Central memory CD8-positive, alpha-beta T cell (primary cell): ENCODE results near the gene DKK3.
A peak's percentile ranks its signal among the peaks of the same experiment; 100 is the strongest.

Experiments used
- ATAC-seq: fragments of 150-1000 bp; cut with Tn5 transposase; replicated peaks from 2 replicates; pipeline ENCODE4 v1.10.0; 2022; ENCODE audit warnings: mild to moderate bottlenecking, moderate FRiP score, moderate number of reproducible peaks; ENCODE audit not compliant: poor library complexity, severe bottlenecking; ENCODE audit errors: extremely low read depth
- DNase-seq, 2 donors: peaks; one replicate each; pipeline ENCODE4 v3.0.0; 2021; ENCODE audit warnings: low spot score in 2 of 2
- H3K27ac Mint-ChIP-seq: one replicate; pipeline ENCODE4 v1.8.0; 2022; ENCODE audit warnings: low read depth, mild to moderate bottlenecking, moderate library complexity, mixed read lengths
- H3K27me3 Mint-ChIP-seq: one replicate; pipeline ENCODE4 v1.8.0; 2022; ENCODE audit warnings: mixed read lengths
- H3K36me3 Mint-ChIP-seq: one replicate; pipeline ENCODE4 v1.8.0; 2022; ENCODE audit warnings: mild to moderate bottlenecking, moderate library complexity, mixed read lengths; ENCODE audit not compliant: insufficient read depth
- H3K4me1 Mint-ChIP-seq: one replicate; pipeline ENCODE4 v1.8.0; 2022; ENCODE audit warnings: mixed read lengths
- H3K4me3 Mint-ChIP-seq: one replicate; pipeline ENCODE4 v1.8.0; 2022; ENCODE audit warnings: mild to moderate bottlenecking, moderate library complexity, mixed read lengths
- H3K9me3 Mint-ChIP-seq: one replicate; pipeline ENCODE4 v1.8.0; 2022; ENCODE audit warnings: mixed read lengths

The DKK3 gene

GRCh38 chr11:12007769-12008737 lies at the start of gene DKK3:
Gene DKK3, minus strand, starts transcription at chr11:12008626. Its CDS starts 44 bp downstream, at chr11:12008582.
- H3K4me3 Mint-ChIP-seq = peak within 1 kb of the TSS; percentile 79
- ATAC-seq = peak; percentile 56
- peaks cover 13% of the 10 kb centered on the region for H3K4me1 Mint-ChIP-seq
- H3K36me3 Mint-ChIP-seq = peaks cover 8% of the 10 kb centered on the region
- H3K27ac Mint-ChIP-seq = peak within 1 kb of the TSS; percentile 50
- H3K27me3 Mint-ChIP-seq = peaks cover 92% of the 10 kb centered on the region
- no peaks in the 10 kb centered on the region for H3K9me3 Mint-ChIP-seq
- DNase-seq = no peak

GRCh38 chr11:12057299-12057980 lies 49.0 kb upstream of the DKK3 start:
- Mint-ChIP-seq H3K36me3 (peaks cover 1% of the 10 kb centered on the region), H3K9me3 (no peaks in the 10 kb centered on the region), H3K27me3 (no peaks in the 10 kb centered on the region), H3K4me3 (no peak overlapping the region), H3K4me1 (peaks cover 23% of the 10 kb centered on the region), H3K27ac (no peak overlapping the region)
- ATAC-seq (no peak), DNase-seq (no peak)

- DNase-seq (no peak), ATAC-seq (no peak)
- peaks cover 18% of the 10 kb centered on the region for H3K4me1 Mint-ChIP-seq
- peaks cover 1% of the 10 kb centered on the region for H3K36me3 Mint-ChIP-seq
- H3K4me3 Mint-ChIP-seq = no peak overlapping the region
- no peaks in the 10 kb centered on the region for H3K27me3 Mint-ChIP-seq
- H3K9me3 Mint-ChIP-seq = no peaks in the 10 kb centered on the region
- H3K27ac Mint-ChIP-seq = peak overlapping the region; percentile 75
These were observed 47.7 kb upstream of the DKK3 start for GRCh38 chr11:12056119-12056518.

- Mint-ChIP-seq H3K36me3 (peaks cover 1% of the 10 kb centered on the region), H3K27ac (no peak overlapping the region), H3K4me3 (no peak overlapping the region), H3K4me1 (peaks cover 18% of the 10 kb centered on the region), H3K9me3 (no peaks in the 10 kb centered on the region), H3K27me3 (no peaks in the 10 kb centered on the region)
- no peak for DNase-seq
- no peak for ATAC-seq
These were observed 45.4 kb upstream of the DKK3 start for GRCh38 chr11:12053606-12054361.

GRCh38 chr11:12052676-12053605 lies 44.5 kb upstream of the DKK3 start:
- H3K4me1 Mint-ChIP-seq = peaks cover 18% of the 10 kb centered on the region
- H3K9me3 Mint-ChIP-seq = no peaks in the 10 kb centered on the region
- H3K27me3 Mint-ChIP-seq = no peaks in the 10 kb centered on the region
- H3K27ac Mint-ChIP-seq = no peak overlapping the region
- H3K4me3 Mint-ChIP-seq = no peak overlapping the region
- peaks cover 1% of the 10 kb centered on the region for H3K36me3 Mint-ChIP-seq
- DNase-seq = no peak
- no peak for ATAC-seq

- Mint-ChIP-seq H3K27me3 (no peaks in the 10 kb centered on the region), H3K36me3 (peaks cover 5% of the 10 kb centered on the region), H3K4me3 (no peak overlapping the region), H3K4me1 (peaks cover 24% of the 10 kb centered on the region), H3K9me3 (no peaks in the 10 kb centered on the region), H3K27ac (no peak overlapping the region)
- no peak for ATAC-seq
- DNase-seq = no peak
These were observed 42.8 kb upstream of the DKK3 start for GRCh38 chr11:12051287-12051662.

GRCh38 chr11:12050470-12051286 lies 42.3 kb upstream of the DKK3 start:
- no peaks in the 10 kb centered on the region for H3K9me3 Mint-ChIP-seq
- ATAC-seq = no peak
- H3K27ac Mint-ChIP-seq = no peak overlapping the region

GRCh38 chr11:12048936-12049790 lies 40.7 kb upstream of the DKK3 start:
- no peak overlapping the region for H3K27ac Mint-ChIP-seq
- DNase-seq (no peak), ATAC-seq (no peak)
- H3K4me3 Mint-ChIP-seq = no peak overlapping the region
- H3K27me3 Mint-ChIP-seq = no peaks in the 10 kb centered on the region
- H3K36me3 Mint-ChIP-seq = peaks cover 5% of the 10 kb centered on the region
- H3K4me1 Mint-ChIP-seq = peaks cover 15% of the 10 kb centered on the region
- H3K9me3 Mint-ChIP-seq = no peaks in the 10 kb centered on the region

More at GRCh38 chr11:12050470-12051286, 42.3 kb upstream of the DKK3 start:
- Mint-ChIP-seq H3K36me3 (peaks cover 5% of the 10 kb centered on the region), H3K4me1 (peaks cover 18% of the 10 kb centered on the region), H3K27me3 (no peaks in the 10 kb centered on the region), H3K4me3 (no peak overlapping the region)
- DNase-seq = no peak

GRCh38 chr11:12046636-12047236 lies 38.3 kb upstream of the DKK3 start:
- peaks cover 6% of the 10 kb centered on the region for H3K4me1 Mint-ChIP-seq
- no peak for DNase-seq
- no peaks in the 10 kb centered on the region for H3K27me3 Mint-ChIP-seq
- peaks cover 4% of the 10 kb centered on the region for H3K36me3 Mint-ChIP-seq
- H3K27ac Mint-ChIP-seq = no peak overlapping the region
- no peak overlapping the region for H3K4me3 Mint-ChIP-seq
- H3K9me3 Mint-ChIP-seq = no peaks in the 10 kb centered on the region
- ATAC-seq = no peak

GRCh38 chr11:12045914-12046635 lies 37.6 kb upstream of the DKK3 start:
- DNase-seq (no peak), ATAC-seq (no peak)
- Mint-ChIP-seq H3K27ac (no peak overlapping the region), H3K9me3 (no peaks in the 10 kb centered on the region), H3K4me1 (peaks cover 6% of the 10 kb centered on the region), H3K27me3 (no peaks in the 10 kb centered on the region), H3K4me3 (no peak overlapping the region), H3K36me3 (peaks cover 4% of the 10 kb centered on the region)
